Activated CD4-positive, alpha-beta T cell treated with anti-CD3 and anti-CD28 coated beads, Interleukin-2, Interleukin-4, amounts not matched to agents 100 ng/mL and 50 ng/mL, durations not matched to agents 16 hours and 8 hours (primary cell): ENCODE measurements around the gene PSD2.
A peak's percentile ranks its signal among the peaks of the same experiment; 100 is the strongest.

Experiments
- DNase-seq: peaks from one replicate; pipeline ENCODE4 v3.0.0-alpha.2; 2020; ENCODE audit warnings: low spot score

The PSD2 gene

GRCh38 chr5:139795074-139796001 lies at the start of gene PSD2:
Gene PSD2, plus strand, starts transcription at chr5:139795808. Its CDS starts 13,633 bp downstream, at chr5:139809441.
- no peak for DNase-seq

- DNase-seq = peak; percentile 24
These were observed 48.7 kb upstream of the PSD2 start for GRCh38 chr5:139746691-139747582.

DNA sequence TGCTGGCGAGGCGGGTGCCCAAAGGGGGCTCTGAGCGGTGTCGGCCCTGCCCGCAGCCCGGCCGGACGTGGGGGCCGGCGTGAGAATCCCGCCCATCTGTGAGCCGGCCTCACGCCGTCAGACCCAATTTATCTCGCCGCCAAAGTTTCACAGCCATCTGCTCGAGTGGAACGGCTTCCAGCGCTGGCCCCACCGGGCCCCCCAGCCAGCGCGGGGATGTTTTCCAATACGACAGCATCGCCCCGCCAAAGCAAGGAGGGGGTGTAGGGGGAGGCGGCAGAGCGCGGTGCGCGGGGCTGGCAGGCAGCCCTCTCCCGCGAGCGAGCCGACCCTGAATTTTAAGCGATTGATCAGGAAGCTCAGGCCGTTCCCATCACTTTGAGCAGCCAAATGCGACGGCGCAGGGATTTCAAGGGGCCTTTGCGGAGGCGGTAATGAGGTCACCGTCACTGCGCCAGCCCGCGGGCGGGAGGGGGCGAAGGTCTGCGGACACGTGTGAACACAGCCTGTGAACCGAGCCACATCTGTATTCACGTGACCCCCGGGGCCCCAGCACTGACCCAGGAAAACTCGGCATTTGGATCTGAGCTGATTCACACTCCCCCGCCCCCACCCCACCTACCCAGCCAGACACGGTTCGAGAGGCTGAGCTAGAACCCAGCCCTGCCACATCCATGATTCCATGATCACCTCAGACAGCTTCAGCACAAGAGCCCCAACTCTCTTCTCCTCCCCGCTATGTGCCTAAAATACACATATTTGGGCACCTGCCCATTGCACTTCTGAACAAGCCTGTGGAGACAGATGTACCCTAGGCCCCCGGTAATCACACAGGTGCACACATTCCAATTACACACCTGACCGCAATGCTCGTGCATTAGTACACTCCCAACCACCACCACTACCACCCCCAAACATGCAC lies 47.8 kb upstream of the PSD2 start:
- no peak for DNase-seq

- DNase-seq = no peak
These were observed 47.1 kb upstream of the PSD2 start for GRCh38 chr5:139748505-139748826.

GRCh38 chr5:139749242-139749641 lies 46.4 kb upstream of the PSD2 start:
- no peak for DNase-seq

DNA sequence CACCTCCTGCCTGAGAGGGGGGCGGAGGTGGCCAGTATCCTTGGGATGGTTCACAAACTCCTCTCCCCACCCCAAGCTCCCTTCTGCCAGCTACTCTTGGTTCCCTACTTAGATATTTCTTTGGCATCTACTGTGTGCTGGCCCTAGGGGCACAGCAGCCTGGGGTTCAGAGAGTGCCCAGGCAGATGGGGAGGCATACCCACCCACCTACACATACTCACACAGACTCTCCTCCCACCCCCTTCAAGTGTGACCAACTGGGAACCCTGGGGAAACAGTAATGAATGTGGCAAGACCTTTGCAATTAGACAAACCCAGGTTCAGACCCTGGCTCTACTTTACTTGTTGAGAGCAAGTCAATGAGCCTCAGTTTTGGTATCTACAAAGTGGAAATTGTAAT lies 44.4 kb upstream of the PSD2 start:
- DNase-seq = no peak

GRCh38 chr5:139752506-139753473 lies 42.8 kb upstream of the PSD2 start:
- DNase-seq = no peak

- no peak for DNase-seq
These were observed 39.5 kb upstream of the PSD2 start for GRCh38 chr5:139755892-139756671.

- no peak for DNase-seq
These were observed 38.6 kb upstream of the PSD2 start for GRCh38 chr5:139756971-139757370.

GRCh38 chr5:139757727-139758509 lies 37.7 kb upstream of the PSD2 start:
- no peak for DNase-seq

DNA sequence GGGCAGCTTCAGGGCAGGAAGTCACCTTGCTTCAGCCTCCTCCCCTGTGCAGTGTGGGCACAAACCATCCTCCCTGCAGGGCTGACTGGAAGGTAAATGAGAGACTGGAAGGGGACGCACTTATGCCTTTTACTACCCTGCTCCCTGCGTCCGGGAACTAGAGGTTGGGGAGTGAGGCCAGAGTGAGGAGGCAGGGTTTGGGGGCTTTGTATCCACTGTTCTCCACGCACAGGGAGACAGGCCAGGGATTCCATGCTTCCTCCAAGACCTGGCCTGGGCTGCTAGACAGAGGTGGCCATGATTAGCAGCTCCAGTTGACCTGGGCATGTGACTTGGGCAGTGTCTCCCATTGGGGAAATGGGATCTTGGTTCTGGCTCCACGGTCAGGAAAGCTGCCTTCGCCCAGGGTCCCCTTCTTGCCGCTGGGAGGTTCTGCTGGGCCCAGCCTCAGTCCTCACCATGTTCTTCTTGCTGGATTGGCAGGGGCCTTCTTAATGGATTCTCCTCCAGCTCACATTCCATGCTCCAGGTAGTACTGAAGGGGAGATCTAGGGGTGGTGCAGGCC lies 37.0 kb upstream of the PSD2 start:
- no peak for DNase-seq

- DNase-seq = no peak
These were observed 36.3 kb upstream of the PSD2 start for GRCh38 chr5:139759219-139759721.

GRCh38 chr5:139760066-139761056 lies 35.2 kb upstream of the PSD2 start:
- DNase-seq = no peak

DNA sequence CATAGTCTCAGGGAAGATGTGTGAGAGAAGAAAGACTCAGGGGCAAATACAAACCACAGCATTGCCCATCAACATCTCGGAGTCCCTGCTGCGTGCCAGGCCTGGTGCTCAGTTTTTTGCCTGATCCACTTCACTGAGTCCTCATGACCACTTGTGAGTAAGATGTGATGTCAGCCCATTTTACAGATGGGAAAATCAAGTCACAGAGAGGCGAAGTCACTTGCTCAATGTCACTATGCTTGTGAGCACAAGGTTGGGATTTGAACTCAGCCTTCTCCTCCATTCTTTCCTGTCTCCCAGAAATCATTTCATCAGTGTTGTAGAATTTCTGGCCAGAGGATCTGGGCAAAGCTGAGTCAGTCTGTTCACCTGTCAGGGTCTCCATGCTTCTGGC lies 34.6 kb upstream of the PSD2 start:
- DNase-seq = no peak

DNA sequence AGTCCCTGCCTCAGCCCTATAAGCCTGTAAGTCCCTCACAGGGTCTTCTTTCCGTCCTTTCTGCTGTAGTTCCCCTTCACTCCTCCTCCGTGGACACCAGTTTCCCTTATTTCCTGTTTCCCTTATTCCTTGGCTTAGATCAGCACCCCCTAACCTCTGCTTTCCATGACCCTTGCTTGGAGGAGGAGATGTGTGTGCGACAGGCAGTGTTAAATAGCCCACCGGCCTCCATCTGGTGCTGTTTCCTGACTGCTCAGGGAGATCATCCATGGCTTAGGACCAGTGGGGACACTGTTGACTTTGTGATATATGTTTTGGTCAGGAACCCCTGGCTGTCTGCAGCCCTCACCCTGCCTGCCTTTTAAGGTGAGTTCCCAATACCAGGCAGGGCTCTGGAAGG lies 34.1 kb upstream of the PSD2 start:
- no peak for DNase-seq

GRCh38 chr5:139762615-139763170 lies 32.9 kb upstream of the PSD2 start:
- DNase-seq = no peak
